Right atrium auricular region (tissue), 2 donors: ENCODE data around the gene BABAM2. TPM values are rescaled to one million over a fixed set of nuclear protein-coding genes. Genes with fewer than 3 reads are reported as not detected.
"Not testable (repeated sequence)": the region's sequence is repeated elsewhere in the genome, so short reads cannot be mapped to it uniquely, and the experiment has no call there.

Experiments used
- DNase-seq: peaks from one replicate; pipeline ENCODE4 v3.0.0-alpha.2; 2019; ENCODE audit warnings: low spot score
- H3K27ac ChIP-seq, 2 donors: fragments of 200-600 bp; sonication (generic); 1 replicate in 1 of 2; 2 replicates in 1 of 2; pipeline ENCODE4 v1.5.1; 2016 to 2019
- H3K27me3 ChIP-seq, 2 donors: fragments of 200-600 bp; sonication (generic); one replicate each; pipeline versions ENCODE4 v1.5.1 to v1.6.0; 2017 to 2019
- H3K36me3 ChIP-seq: fragments of 200-600 bp; sonication (generic); one replicate; pipeline ENCODE4 v1.5.1; 2016
- H3K4me1 ChIP-seq, 2 donors: fragments of 200-600 bp; sonication (generic); one replicate each; pipeline versions ENCODE4 v1.5.1 to v1.6.0; 2017 to 2019
- H3K4me3 ChIP-seq, 2 donors: fragments of 200-600 bp; sonication (generic); 1 replicate in 1 of 2; 2 replicates in 1 of 2; pipeline ENCODE4 v1.5.1; 2017 to 2019; ENCODE audit warnings: mild to moderate bottlenecking in 1 of 2, moderate library complexity in 1 of 2
- H3K9me3 ChIP-seq, 2 donors: fragments of 200-600 bp; sonication (generic); one replicate each; pipeline ENCODE4 v1.5.1; 2019
- CTCF ChIP-seq, 2 donors: fragments of 200-600 bp; sonication (generic); IDR thresholded peaks; one replicate each; pipeline ENCODE4 v1.5.1; 2019; ENCODE audit warnings: antibody characterized with exemption in 2 of 2
- total RNA-seq, 2 donors: library from RNA; depleted of rRNA; stranded (reverse); fragments of >200 nt; gene quantifications; one replicate each; pipeline ENCODE4 v1.1.0, GENCODE V29; 2016

BABAM2 gene
- total RNA-seq, 2 donors from 2014 or later = 58.8 to 60.6 TPM

DNA sequence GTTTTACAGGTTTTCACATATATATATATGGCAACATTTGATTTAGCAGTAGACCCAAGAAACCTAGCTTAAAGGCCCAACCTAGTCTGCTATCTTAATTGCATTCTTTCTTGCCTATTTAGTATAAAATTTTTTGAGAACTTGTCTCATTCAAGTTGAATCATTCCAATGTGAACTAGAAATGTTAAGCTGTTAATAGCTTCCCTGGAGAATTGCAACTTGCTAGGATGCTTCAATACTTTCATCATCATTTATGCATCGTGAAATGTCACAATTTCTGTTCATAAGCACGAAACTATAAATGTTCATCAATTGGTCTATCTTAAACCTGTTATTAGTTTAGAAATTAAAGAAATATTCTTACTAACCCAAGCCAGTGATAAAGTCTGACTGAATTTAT is 217.6 kb downstream of the BABAM2 start:
- no peak overlapping the region for H3K27ac ChIP-seq
- TF ChIP-seq CTCF (IDR thresholded peaks at IDR 0.05) = no peak
- DNase-seq = no peak
- no peak overlapping the region for H3K4me3 ChIP-seq
- H3K36me3 ChIP-seq = no peaks in the 10 kb centered on the region
- no peaks in the 10 kb centered on the region for H3K27me3 ChIP-seq
- peaks cover 0 to 6% of the 10 kb centered on the region in 2 donors for H3K4me1 ChIP-seq
- no peaks in the 10 kb centered on the region for H3K9me3 ChIP-seq

DNA sequence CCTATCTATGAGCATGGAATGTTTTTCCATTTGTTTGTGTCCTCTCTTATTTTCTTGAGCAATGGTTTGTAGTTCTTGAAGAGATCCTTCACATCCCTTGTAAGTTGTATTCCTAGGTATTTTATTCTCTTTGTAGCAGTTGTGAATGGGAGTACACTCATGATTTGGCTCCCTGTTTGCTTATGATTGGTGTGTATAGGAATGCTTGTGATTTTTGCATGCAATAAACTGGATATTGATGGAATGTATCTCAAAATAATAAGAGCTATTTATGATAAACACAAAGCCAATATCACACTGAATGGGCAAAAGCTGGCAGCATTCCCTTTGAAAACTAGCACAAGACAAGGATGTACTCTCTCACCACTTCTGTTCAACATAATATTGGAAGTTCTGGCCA is 223.2 kb downstream of the BABAM2 start:
- not testable (repeated sequence) for DNase-seq, H3K4me3 ChIP-seq, H3K27ac ChIP-seq, H3K36me3 ChIP-seq, H3K27me3 ChIP-seq, H3K9me3 ChIP-seq
- H3K4me1 ChIP-seq = peaks cover 0 to 10% of the 10 kb centered on the region in 2 donors

- no peak for TF ChIP-seq CTCF (IDR thresholded peaks at IDR 0.05)
- DNase-seq = no peak
- Histone ChIP-seq H3K4me1 (peaks cover 0 to 10% of the 10 kb centered on the region in 2 donors), H3K36me3 (no peaks in the 10 kb centered on the region), H3K4me3 (no peak overlapping the region), H3K9me3 (no peaks in the 10 kb centered on the region), H3K27me3 (no peaks in the 10 kb centered on the region), H3K27ac (no peak overlapping the region)
Measured at GRCh38 chr2:28117104-28117596, 226.6 kb downstream of the BABAM2 start.

- no peaks in the 10 kb centered on the region for H3K9me3 ChIP-seq
- H3K27me3 ChIP-seq = no peaks in the 10 kb centered on the region
- no peak for DNase-seq
- no peak overlapping the region for H3K4me3 ChIP-seq
- peaks cover 0 to 10% of the 10 kb centered on the region in 2 donors for H3K4me1 ChIP-seq
- H3K36me3 ChIP-seq = no peaks in the 10 kb centered on the region
- no peak overlapping the region for H3K27ac ChIP-seq
- no peak for TF ChIP-seq CTCF (IDR thresholded peaks at IDR 0.05)
Measured at GRCh38 chr2:28119631-28120030, 229.1 kb downstream of the BABAM2 start.

- Histone ChIP-seq H3K36me3 (no peaks in the 10 kb centered on the region), H3K9me3 (no peaks in the 10 kb centered on the region), H3K4me3 (no peak overlapping the region), H3K4me1 (no peaks in the 10 kb centered on the region), H3K27ac (no peak overlapping the region), H3K27me3 (no peaks in the 10 kb centered on the region)
- no peak for TF ChIP-seq CTCF (IDR thresholded peaks at IDR 0.05)
- no peak for DNase-seq
Measured at GRCh38 chr2:28128281-28128950, 237.9 kb downstream of the BABAM2 start.

- H3K27me3 ChIP-seq = no peaks in the 10 kb centered on the region
- H3K4me1 ChIP-seq = peaks cover 0 to 3% of the 10 kb centered on the region in 2 donors
- no peak for TF ChIP-seq CTCF (IDR thresholded peaks at IDR 0.05)
- no peak overlapping the region for H3K4me3 ChIP-seq
- H3K27ac ChIP-seq = no peak overlapping the region
- H3K9me3 ChIP-seq = no peaks in the 10 kb centered on the region
- no peak for DNase-seq
- H3K36me3 ChIP-seq = no peaks in the 10 kb centered on the region
Measured at GRCh38 chr2:28129955-28130695, 239.6 kb downstream of the BABAM2 start.
